ENCODE measurements around the gene FOXE3.

DNA sequence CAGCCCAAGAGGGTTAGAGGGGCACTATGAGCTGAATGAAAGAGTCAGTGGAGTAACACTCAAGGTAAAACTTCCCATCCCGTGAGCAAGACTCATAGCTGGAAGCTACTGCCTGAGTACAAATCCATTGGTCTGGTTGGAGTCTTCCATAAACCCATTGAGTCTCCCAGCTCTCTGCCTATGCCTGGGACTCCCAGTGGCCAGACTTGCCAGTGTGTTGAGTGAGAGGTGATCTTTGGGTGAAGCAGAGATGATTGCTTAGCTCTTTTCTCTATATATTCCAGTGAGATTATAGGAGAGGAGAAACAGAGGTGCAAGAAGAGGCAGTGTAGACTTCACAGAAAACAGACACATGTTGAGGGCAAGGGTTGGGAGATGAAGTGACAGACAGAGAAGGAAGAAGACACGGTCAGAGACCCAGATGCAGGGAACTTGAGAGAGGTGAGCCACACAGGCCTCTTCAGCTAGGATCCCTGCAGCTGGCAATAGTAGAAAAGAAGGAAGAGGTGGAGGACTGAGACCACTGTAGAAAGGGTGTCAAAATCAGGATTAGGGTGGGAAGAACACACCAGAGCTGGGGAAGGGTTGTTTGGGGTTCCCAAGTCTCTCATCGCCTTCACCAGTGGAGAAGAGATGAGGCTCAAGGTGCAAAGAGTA, 25.5 kb downstream of the FOXE3 start:
- TF ChIP-seq, protein P1, sequence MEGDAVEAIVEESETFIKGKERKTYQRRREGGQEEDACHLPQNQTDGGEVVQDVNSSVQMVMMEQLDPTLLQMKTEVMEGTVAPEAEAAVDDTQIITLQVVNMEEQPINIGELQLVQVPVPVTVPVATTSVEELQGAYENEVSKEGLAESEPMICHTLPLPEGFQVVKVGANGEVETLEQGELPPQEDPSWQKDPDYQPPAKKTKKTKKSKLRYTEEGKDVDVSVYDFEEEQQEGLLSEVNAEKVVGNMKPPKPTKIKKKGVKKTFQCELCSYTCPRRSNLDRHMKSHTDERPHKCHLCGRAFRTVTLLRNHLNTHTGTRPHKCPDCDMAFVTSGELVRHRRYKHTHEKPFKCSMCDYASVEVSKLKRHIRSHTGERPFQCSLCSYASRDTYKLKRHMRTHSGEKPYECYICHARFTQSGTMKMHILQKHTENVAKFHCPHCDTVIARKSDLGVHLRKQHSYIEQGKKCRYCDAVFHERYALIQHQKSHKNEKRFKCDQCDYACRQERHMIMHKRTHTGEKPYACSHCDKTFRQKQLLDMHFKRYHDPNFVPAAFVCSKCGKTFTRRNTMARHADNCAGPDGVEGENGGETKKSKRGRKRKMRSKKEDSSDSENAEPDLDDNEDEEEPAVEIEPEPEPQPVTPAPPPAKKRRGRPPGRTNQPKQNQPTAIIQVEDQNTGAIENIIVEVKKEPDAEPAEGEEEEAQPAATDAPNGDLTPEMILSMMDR (IDR thresholded peaks at IDR 0.05): no peak
- TF ChIP-seq EP300 (IDR thresholded peaks at IDR 0.05) (no peak), POLR2A (IDR thresholded peaks at IDR 0.05) (no peak)

Data from ovary (tissue), 3 donors.